K562 treated with DMSO at 1 percent for 24 hours (cell line): Measurements from ENCODE around the gene PLCH2. TPM values are rescaled to one million over a fixed set of nuclear protein-coding genes. Genes with fewer than 3 reads are reported as not detected.

Source experiments
- total RNA-seq: library from RNA; unstranded; fragments of 300-600 nt; gene quantifications from 2 replicates; pipeline ENCODE4 v1.2.3, GENCODE V29; 2022; ENCODE audit warnings: low read depth; ENCODE audit not compliant: insufficient read depth

Gene PLCH2, protein sequence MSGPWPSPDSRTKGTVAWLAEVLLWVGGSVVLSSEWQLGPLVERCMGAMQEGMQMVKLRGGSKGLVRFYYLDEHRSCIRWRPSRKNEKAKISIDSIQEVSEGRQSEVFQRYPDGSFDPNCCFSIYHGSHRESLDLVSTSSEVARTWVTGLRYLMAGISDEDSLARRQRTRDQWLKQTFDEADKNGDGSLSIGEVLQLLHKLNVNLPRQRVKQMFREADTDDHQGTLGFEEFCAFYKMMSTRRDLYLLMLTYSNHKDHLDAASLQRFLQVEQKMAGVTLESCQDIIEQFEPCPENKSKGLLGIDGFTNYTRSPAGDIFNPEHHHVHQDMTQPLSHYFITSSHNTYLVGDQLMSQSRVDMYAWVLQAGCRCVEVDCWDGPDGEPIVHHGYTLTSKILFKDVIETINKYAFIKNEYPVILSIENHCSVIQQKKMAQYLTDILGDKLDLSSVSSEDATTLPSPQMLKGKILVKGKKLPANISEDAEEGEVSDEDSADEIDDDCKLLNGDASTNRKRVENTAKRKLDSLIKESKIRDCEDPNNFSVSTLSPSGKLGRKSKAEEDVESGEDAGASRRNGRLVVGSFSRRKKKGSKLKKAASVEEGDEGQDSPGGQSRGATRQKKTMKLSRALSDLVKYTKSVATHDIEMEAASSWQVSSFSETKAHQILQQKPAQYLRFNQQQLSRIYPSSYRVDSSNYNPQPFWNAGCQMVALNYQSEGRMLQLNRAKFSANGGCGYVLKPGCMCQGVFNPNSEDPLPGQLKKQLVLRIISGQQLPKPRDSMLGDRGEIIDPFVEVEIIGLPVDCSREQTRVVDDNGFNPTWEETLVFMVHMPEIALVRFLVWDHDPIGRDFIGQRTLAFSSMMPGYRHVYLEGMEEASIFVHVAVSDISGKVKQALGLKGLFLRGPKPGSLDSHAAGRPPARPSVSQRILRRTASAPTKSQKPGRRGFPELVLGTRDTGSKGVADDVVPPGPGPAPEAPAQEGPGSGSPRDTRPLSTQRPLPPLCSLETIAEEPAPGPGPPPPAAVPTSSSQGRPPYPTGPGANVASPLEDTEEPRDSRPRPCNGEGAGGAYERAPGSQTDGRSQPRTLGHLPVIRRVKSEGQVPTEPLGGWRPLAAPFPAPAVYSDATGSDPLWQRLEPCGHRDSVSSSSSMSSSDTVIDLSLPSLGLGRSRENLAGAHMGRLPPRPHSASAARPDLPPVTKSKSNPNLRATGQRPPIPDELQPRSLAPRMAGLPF (N-terminal part only)
- not detected in 2 replicates for total RNA-seq

GRCh38 chr1:2476061-2476999, at the start of gene PLCH2:
Gene PLCH2, plus strand, starts transcription at chr1:2476289. Its CDS starts 300 bp downstream, at chr1:2476589.

GRCh38 chr1:2525920-2526823, 50.1 kb downstream of the PLCH2 start, which contains the start of gene PANK4:
Gene PANK4, minus strand, starts transcription at chr1:2526596. Its CDS starts 9 bp downstream, at chr1:2526587.

GRCh38 chr1:2529784-2530512, 53.9 kb downstream of the PLCH2 start, which contains the start of gene HES5:
Gene HES5, minus strand, starts transcription at chr1:2530263. Its CDS starts 99 bp downstream, at chr1:2530164.

Other genes with a start within 250 kb of the PLCH2 start
- 36.1 and 36.9 TPM in 2 replicates for gene SKI, start 248.0 kb upstream of the PLCH2 start, total RNA-seq
- gene MORN1, start 84.7 kb upstream of the PLCH2 start, total RNA-seq: 4.3 and 5.9 TPM in 2 replicates
- 74.0 and 84.7 TPM in 2 replicates for gene RER1, start 84.4 kb upstream of the PLCH2 start, total RNA-seq
- gene PEX10, start 63.7 kb upstream of the PLCH2 start, total RNA-seq: 13.8 and 15.6 TPM in 2 replicates
- gene PANK4, start 50.3 kb downstream of the PLCH2 start, total RNA-seq: 37.7 and 42.4 TPM in 2 replicates
- gene HES5, start 54.0 kb downstream of the PLCH2 start, total RNA-seq: not detected in 2 replicates
- 11.8 and 12.1 TPM in 2 replicates for gene TNFRSF14, start 80.1 kb downstream of the PLCH2 start, total RNA-seq
- 19.6 and 23.0 TPM in 2 replicates for gene PRXL2B, start 110.5 kb downstream of the PLCH2 start, total RNA-seq
- 0.96 TPM in 1 of 2 replicates, not detected in the other for gene MMEL1, start 156.7 kb downstream of the PLCH2 start, total RNA-seq